MM.1S (cell line): ENCODE results near the gene ASIC2.

Experiments
- DNase-seq: peaks from one replicate; pipeline ENCODE4 v3.0.0-alpha.2; 2015
- H2AFZ ChIP-seq: fragments of 300-600 bp; sonication (generic); 2 replicates; pipeline ENCODE4 v1.6.0; 2016; ENCODE audit warnings: antibody characterized with exemption, low read length
- H3F3A ChIP-seq: fragments of 300-600 bp; sonication (generic); 2 replicates; pipeline ENCODE4 v1.6.1; 2016; ENCODE audit warnings: mild to moderate bottlenecking, antibody characterized with exemption, low read length, moderate library complexity, mixed read lengths; ENCODE audit not compliant: insufficient read depth
- H3K27ac ChIP-seq: fragments of 300-600 bp; sonication (generic); 2 replicates; pipeline ENCODE4 v1.5.1; 2016; ENCODE audit warnings: mild to moderate bottlenecking, low read length
- H3K27me3 ChIP-seq: fragments of 300-600 bp; sonication (generic); replicated peaks from 2 replicates; pipeline ENCODE4 v1.6.0; 2016; ENCODE audit warnings: low read length; ENCODE audit not compliant: insufficient read depth
- H3K36me3 ChIP-seq: fragments of 300-600 bp; sonication (generic); replicated peaks from 2 replicates; pipeline ENCODE4 v1.6.1; 2016; ENCODE audit warnings: mild to moderate bottlenecking, low read length, mixed read lengths; ENCODE audit not compliant: insufficient read depth
- H3K4me1 ChIP-seq: fragments of 300-600 bp; sonication (generic); 2 replicates; pipeline ENCODE4 v1.6.1; 2016; ENCODE audit warnings: low read length, mixed read lengths
- H3K4me2 ChIP-seq: fragments of 300-600 bp; sonication (generic); 2 replicates; pipeline ENCODE4 v1.6.0; 2016; ENCODE audit warnings: low read depth, low read length
- H3K4me3 ChIP-seq: fragments of 300-600 bp; sonication (generic); 2 replicates; pipeline ENCODE4 v1.5.1; 2016; ENCODE audit warnings: low read length, mixed read lengths
- H3K79me2 ChIP-seq: fragments of 300-600 bp; sonication (generic); 2 replicates; pipeline ENCODE4 v1.6.1; 2016; ENCODE audit warnings: mixed run types, low read length, mixed read lengths
- H3K9ac ChIP-seq: fragments of 300-600 bp; sonication (generic); 2 replicates; pipeline ENCODE4 v1.6.1; 2016; ENCODE audit warnings: low read length, mixed read lengths
- H3K9me2 ChIP-seq: fragments of 300-600 bp; sonication (generic); replicated peaks from 2 replicates; pipeline ENCODE4 v1.6.1; 2016; ENCODE audit warnings: mild to moderate bottlenecking, low read length, mixed read lengths; ENCODE audit not compliant: insufficient read depth
- H3K9me3 ChIP-seq: fragments of 300-600 bp; sonication (generic); replicated peaks from 2 replicates; pipeline ENCODE4 v1.6.1; 2016; ENCODE audit warnings: mild to moderate bottlenecking, low read length, mixed read lengths; ENCODE audit not compliant: insufficient read depth
- H4K20me1 ChIP-seq: fragments of 300-600 bp; sonication (generic); 2 replicates; pipeline ENCODE4 v1.6.1; 2016; ENCODE audit warnings: mild to moderate bottlenecking, low read length, moderate library complexity, mixed read lengths; ENCODE audit not compliant: insufficient read depth
- CTCF ChIP-seq: fragments of 300-600 bp; sonication (generic); IDR thresholded peaks from 2 replicates; pipeline ENCODE4 v1.5.1; 2016; ENCODE audit warnings: antibody characterized with exemption, low read length, mixed read lengths
- EZH2 ChIP-seq: fragments of 300-600 bp; sonication (generic); optimal IDR thresholded peaks from 2 replicates; pipeline ENCODE3; 2017; ENCODE audit warnings: low read depth, mild to moderate bottlenecking, antibody characterized with exemption, low read length, mixed read lengths
- EZH2phosphoT487 ChIP-seq: fragments of 300-600 bp; sonication (generic); IDR thresholded peaks from 2 replicates; pipeline ENCODE4 v1.6.1; 2018; ENCODE audit warnings: antibody characterized with exemption, low read length

ASIC2 gene

DNA sequence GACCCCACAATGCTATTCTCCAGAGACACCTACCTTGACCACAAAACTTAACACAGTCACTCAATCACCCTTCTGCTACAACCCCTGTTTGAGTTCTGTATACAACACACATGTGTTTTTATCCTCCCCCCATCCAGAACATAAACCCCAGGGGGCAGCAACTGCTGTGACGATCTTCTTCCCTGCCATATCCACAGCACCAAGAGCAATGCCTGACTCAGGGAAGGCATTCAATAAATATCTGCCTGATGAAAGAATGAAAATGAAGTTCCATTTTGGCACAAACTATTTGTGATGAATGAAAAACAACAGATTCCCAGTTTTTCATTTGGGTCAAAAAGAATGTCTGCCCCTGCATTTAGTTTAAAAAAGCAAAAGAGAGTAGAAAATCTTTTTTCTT lies 27.0 kb downstream of the ASIC2 start:
- Histone ChIP-seq H3K27me3 (peaks cover 9% of the 10 kb centered on the region; the same call in 1 of the 2 replicates), H4K20me1 (no peaks in the 10 kb centered on the region), H3K4me1 (no peaks in the 10 kb centered on the region), H3F3A (no peaks in the 10 kb centered on the region), H3K4me3 (no peak overlapping the region), H3K27ac (no peak overlapping the region), H3K36me3 (no peaks in the 10 kb centered on the region), H3K9me3 (no peaks in the 10 kb centered on the region), H3K4me2 (no peak overlapping the region), H2AFZ (no peak overlapping the region), H3K79me2 (no peaks in the 10 kb centered on the region), H3K9ac (no peak overlapping the region), H3K9me2 (no peaks in the 10 kb centered on the region)
- DNase-seq = no peak
- TF ChIP-seq EZH2 (no peak), EZH2phosphoT487 (no peak), CTCF (no peak)

DNA sequence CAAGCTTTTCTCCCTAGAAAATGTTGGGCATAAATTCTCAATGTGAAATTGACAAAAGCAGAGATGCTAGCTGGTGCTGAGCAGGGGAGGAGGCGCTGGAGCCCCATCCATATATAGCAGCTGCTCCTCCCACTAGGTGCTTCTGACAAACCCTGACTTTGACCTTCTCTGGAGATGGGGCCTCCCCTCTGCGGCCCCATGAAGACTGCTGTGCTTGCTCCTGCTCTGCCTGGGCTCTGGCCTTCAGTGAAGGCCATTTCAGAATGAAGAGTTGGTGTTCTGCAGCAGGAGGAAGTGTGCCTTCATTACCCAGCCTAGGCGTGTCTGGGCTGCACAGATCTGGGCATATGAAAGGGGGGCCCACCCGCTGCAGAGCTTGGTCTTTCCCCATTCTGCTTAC lies 29.7 kb downstream of the ASIC2 start:
- H3K27me3 ChIP-seq = peaks cover 9% of the 10 kb centered on the region; the same call in 1 of the 2 replicates
- no peak overlapping the region for H3K9ac ChIP-seq
- no peaks in the 10 kb centered on the region for H3K36me3 ChIP-seq
- no peak overlapping the region for H3K4me2 ChIP-seq
- H3K27ac ChIP-seq = no peak overlapping the region
- H3K4me3 ChIP-seq = no peak overlapping the region
- TF ChIP-seq EZH2 (no peak), CTCF (no peak), EZH2phosphoT487 (no peak)
- H2AFZ ChIP-seq = no peak overlapping the region
- H3K4me1 ChIP-seq = no peaks in the 10 kb centered on the region
- no peak for DNase-seq
- H3K9me2 ChIP-seq = no peaks in the 10 kb centered on the region
- H3K9me3 ChIP-seq = no peaks in the 10 kb centered on the region
- no peaks in the 10 kb centered on the region for H4K20me1 ChIP-seq
- no peaks in the 10 kb centered on the region for H3F3A ChIP-seq
- no peaks in the 10 kb centered on the region for H3K79me2 ChIP-seq

- DNase-seq = no peak
- Histone ChIP-seq H3K9me3 (no peaks in the 10 kb centered on the region), H3K27ac (no peak overlapping the region), H3K79me2 (no peaks in the 10 kb centered on the region), H3K4me3 (no peak overlapping the region), H2AFZ (no peak overlapping the region), H3K4me1 (no peaks in the 10 kb centered on the region), H3K36me3 (no peaks in the 10 kb centered on the region), H3F3A (no peaks in the 10 kb centered on the region), H3K4me2 (no peak overlapping the region), H4K20me1 (no peaks in the 10 kb centered on the region), H3K27me3 (peaks cover 9% of the 10 kb centered on the region; the same call in 1 of the 2 replicates), H3K9me2 (no peaks in the 10 kb centered on the region), H3K9ac (no peak overlapping the region)
- no peak for TF ChIP-seq EZH2phosphoT487
- TF ChIP-seq EZH2 = no peak
- no peak for TF ChIP-seq CTCF
These were observed 30.6 kb downstream of the ASIC2 start for GRCh38 chr17:33262266-33263123.
